Left cardiac atrium (tissue), 4 donors: ENCODE results near the gene TKT. TPM values are rescaled to one million over a fixed set of nuclear protein-coding genes. Genes with fewer than 3 reads are reported as not detected.

ENCODE experiments used
- ATAC-seq, 2 donors: fragments of 200-7000 bp; cut with Tn5 transposase; one replicate each; pipeline ENCODE4 v1.9.1; 2020; ENCODE audit warnings: mild to moderate bottlenecking in 2 of 2, moderate library complexity in 2 of 2
- DNase-seq: peaks from one replicate; pipeline ENCODE4 v3.0.0-alpha.2; 2020
- intact Hi-C, 2 donors: fragments of 100-400 bp; cut with DNase I; formaldehyde crosslinking; loops; one replicate each; pipeline versions ENCODE4 v1.14.1 to v1.15.1; 2022 to 2023
- total RNA-seq, 2 donors: library from RNA; stranded (reverse); fragmentation: NEBNext Ultra II Directional; extraction: Animal tissue kit (Norgen Biotek cat#: 25700); gene quantifications; one replicate each; pipeline ENCODE4 v1.2.1, GENCODE V29; 2021
- donor health status: DM: no; HTN: yes; CAD: no.
- donor health status: DM: no; HTN: yes; CAD: no; lungs with severe emphysema.
- donor health status: DM: yes; HTN: yes; CAD: no.
- donor health status: Dilated cardiomyopathy.

Gene TKT
- total RNA-seq, 2 donors from 2014 or later = 91.0 to 92.4 TPM

- intact Hi-C loops = no loop called here
- no peak for DNase-seq
Observed at GRCh38 chr3:53213276-53213675, 42.5 kb downstream of the TKT start.

GRCh38 chr3:53211706-53212702 lies 43.8 kb downstream of the TKT start:
- no peak for DNase-seq
- ATAC-seq = no peak
- intact Hi-C loops = no loop called here

More at GRCh38 chr3:53213276-53213675, 42.5 kb downstream of the TKT start:
- ATAC-seq = no peak

GRCh38 chr3:53202331-53203015 lies 53.3 kb downstream of the TKT start:
- DNase-seq (no peak), ATAC-seq (no peak)
- intact Hi-C loops = no loop called here

GRCh38 chr3:53200501-53201498 lies 55.0 kb downstream of the TKT start:
- ATAC-seq (no peak), DNase-seq (no peak)
- intact Hi-C loops = no loop called here

GRCh38 chr3:53199834-53200233 lies 56.0 kb downstream of the TKT start:
- DNase-seq (no peak), ATAC-seq (no peak)
- intact Hi-C loops = loop anchor here (5.0 kb wide), 1 partner anchor 68 kb away; the partner anchor contains the start of gene RFT1 (in 2 of the 2)

GRCh38 chr3:53198996-53199395 lies 56.8 kb downstream of the TKT start:
- intact Hi-C loops = loop anchor here (5.0 kb wide), 1 partner anchor 67 kb away; the partner anchor contains the start of gene RFT1 (in 2 of the 2)
- ATAC-seq (no peak), DNase-seq (no peak)

- intact Hi-C loops = loop anchor here (5.0 kb wide), 1 partner anchor 66 kb away; the partner anchor contains the start of gene RFT1 (in 2 of the 2)
- ATAC-seq (no peak), DNase-seq (no peak)
Observed at GRCh38 chr3:53198256-53198977, 57.4 kb downstream of the TKT start.

GRCh38 chr3:53196575-53197407 lies 59.0 kb downstream of the TKT start:
- peak; percentile 10 to 13 for ATAC-seq
- intact Hi-C loops = loop anchor here (1.0 to 5.0 kb wide), 3 partner anchors 64 to 82 kb away; partner anchors contain the start of gene RFT1 (in 2 of the 2)
- DNase-seq = no peak

- intact Hi-C loops = loop anchor here (1.0 to 5.0 kb wide), 3 partner anchors 64 to 82 kb away; partner anchors contain the start of gene RFT1 (in 2 of the 2)
- DNase-seq (peak; percentile 59), ATAC-seq (peak; percentile 59 to 72)
Observed at GRCh38 chr3:53195602-53196574, 59.9 kb downstream of the TKT start.

- ATAC-seq = no peak
- intact Hi-C loops = loop anchor here (5.0 kb wide), 1 partner anchor 63 kb away; the partner anchor contains the start of gene RFT1 (in 2 of the 2)
- DNase-seq = no peak
Observed at GRCh38 chr3:53195066-53195450, 60.8 kb downstream of the TKT start.

GRCh38 chr3:53194210-53195065 lies 61.4 kb downstream of the TKT start:
- intact Hi-C loops = loop anchor here (5.0 kb wide), 1 partner anchor 62 kb away; the partner anchor contains the start of gene RFT1 (in 2 of the 2)
- ATAC-seq (peak; percentile 39 to 58), DNase-seq (peak; percentile 70)

GRCh38 chr3:53193466-53194209 lies 62.2 kb downstream of the TKT start:
- DNase-seq (no peak), ATAC-seq (peak; percentile 13 to 34)
- intact Hi-C loops = no loop called here

GRCh38 chr3:53192608-53193007 lies 63.2 kb downstream of the TKT start:
- ATAC-seq (no peak), DNase-seq (no peak)
- intact Hi-C loops = no loop called here

GRCh38 chr3:53191836-53192480 lies 63.9 kb downstream of the TKT start:
- intact Hi-C loops = no loop called here
- ATAC-seq = no peak
- DNase-seq = no peak
